Limb (tissue), 2 donors: ENCODE measurements around the gene TTBK1.
"Not testable (repeated sequence)": the region's sequence is repeated elsewhere in the genome, so short reads cannot be mapped to it uniquely, and the experiment has no call there.

ENCODE experiments used
- DNase-seq, 2 donors: peaks; one replicate each; pipeline ENCODE4 v3.0.0-alpha.2; 2016; ENCODE audit errors: extremely low spot score in 2 of 2

The TTBK1 gene

GRCh38 chr6:43302126-43302525 is 58.8 kb downstream of the TTBK1 start:
- no peak for DNase-seq

GRCh38 chr6:43303006-43303405 is 59.7 kb downstream of the TTBK1 start:
- not testable (repeated sequence) for DNase-seq

DNA sequence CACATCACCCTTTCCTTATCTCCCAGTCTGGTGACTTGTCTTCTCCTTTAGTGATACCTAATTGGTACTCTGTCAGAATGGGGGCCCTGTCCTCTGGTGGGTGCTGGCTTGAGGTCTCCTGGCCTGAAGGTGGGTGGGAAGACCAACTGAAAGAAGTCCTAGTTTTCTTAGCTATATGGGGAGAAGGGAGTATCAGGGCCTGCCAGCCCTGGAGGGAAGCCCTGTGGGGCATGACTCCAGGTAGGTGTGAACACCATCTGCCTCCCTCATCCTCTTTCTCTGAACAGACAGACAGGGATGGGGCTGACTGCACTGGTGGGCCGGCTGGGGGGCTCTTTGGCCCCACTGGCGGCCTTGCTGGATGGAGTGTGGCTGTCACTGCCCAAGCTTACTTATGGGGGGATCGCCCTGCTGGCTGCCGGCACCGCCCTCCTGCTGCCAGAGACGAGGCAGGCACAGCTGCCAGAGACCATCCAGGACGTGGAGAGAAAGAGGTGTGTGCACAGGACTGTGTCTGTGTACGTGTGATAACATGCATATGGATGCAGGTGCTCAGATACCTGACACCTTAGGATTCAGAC is 60.6 kb downstream of the TTBK1 start:
- no peak for DNase-seq

DNA sequence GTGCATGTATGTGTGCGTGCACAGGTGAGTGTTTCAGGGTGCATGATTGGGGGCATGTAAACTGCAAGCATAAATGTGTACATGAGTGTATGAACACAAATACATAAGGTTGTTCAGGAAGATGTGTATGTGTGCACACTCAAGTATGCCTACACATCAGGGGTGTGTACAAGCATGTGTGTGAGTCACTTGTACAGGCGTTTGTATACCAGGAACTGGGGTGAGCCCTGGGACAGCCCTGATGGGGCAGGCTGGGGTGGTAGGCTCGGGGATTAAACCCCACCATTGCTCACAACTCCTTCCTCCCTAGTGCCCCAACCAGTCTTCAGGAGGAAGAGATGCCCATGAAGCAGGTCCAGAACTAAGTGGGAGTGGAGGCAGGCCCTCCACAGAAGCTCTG is 61.1 kb downstream of the TTBK1 start:
- no peak for DNase-seq

GRCh38 chr6:43304882-43305281 is 61.6 kb downstream of the TTBK1 start:
- no peak for DNase-seq

GRCh38 chr6:43306086-43306485 is 62.8 kb downstream of the TTBK1 start:
- DNase-seq, result no peak

GRCh38 chr6:43307451-43308100 is 64.3 kb downstream of the TTBK1 start:
- no peak for DNase-seq

- peak in 1 of 2 donors; percentile 15 for DNase-seq
Observed at GRCh38 chr6:43308101-43308989, 65.1 kb downstream of the TTBK1 start, which contains the start of gene CRIP3. Gene CRIP3, minus strand, starts transcription at chr6:43308826. Its CDS starts 34 bp downstream, at chr6:43308792.

- no peak for DNase-seq
Observed at GRCh38 chr6:43308990-43309477, 65.8 kb downstream of the TTBK1 start.

DNA sequence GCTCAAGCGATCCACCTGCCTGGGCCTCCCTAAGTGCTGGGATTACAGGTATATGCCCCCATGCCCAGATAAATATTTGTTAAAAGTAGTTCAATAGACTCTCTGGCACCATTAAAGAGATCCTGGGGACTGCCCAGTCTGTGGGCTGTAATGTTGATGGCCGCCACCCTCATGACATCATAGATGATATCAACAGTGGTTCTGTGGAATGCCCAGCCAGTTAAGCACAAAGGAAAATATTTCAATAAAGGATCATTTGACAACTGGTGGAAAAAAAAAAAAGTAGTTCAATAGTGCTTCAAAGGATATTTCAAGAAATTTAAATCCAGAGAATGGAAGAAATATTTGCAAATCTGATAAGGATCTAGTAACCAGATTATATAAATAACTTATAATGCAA is 66.9 kb downstream of the TTBK1 start:
- DNase-seq, result no peak

DNA sequence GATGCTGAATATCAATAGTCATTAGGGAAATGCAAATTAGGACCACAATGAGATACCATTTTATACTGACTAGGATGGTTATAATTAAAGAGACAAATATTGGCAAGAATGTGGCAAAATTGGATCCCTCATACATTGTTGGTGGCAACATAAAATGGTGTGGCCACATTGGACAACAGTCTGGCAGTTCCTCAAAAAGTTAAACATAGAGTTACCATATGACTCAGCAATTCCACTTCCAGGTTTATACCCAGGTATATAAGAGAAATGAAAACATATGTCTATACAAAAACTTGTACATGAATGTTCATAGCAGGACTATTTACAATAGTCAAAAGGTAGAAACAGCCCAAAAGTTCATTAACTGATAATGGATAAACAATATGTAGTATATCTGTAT is 67.3 kb downstream of the TTBK1 start:
- DNase-seq, result no peak

GRCh38 chr6:43311666-43312065 is 68.4 kb downstream of the TTBK1 start:
- no peak for DNase-seq

- no peak for DNase-seq
Observed at GRCh38 chr6:43313813-43314212, 70.5 kb downstream of the TTBK1 start.

GRCh38 chr6:43318011-43318410 is 74.7 kb downstream of the TTBK1 start:
- no peak for DNase-seq

- no peak for DNase-seq
Observed at GRCh38 chr6:43325876-43326275, 82.6 kb downstream of the TTBK1 start.

DNA sequence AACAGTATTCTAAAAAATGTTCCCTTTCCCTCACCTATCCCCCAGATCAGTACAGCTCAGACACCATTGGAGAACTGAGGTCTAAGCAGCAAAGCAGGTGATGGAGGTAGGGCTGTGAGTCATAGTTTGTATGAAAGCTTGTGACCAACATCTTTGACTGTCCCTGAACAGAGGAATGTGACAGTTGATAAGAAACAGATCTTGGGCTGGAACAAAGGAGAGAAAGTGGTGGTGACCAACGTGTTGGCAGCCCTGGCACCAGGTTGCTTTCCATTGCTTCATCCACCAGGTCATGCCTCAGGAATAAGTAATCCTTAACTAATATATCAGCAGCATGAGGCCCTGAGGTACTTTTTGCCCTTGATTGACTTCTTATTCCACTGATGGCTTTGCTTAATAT is 85.2 kb downstream of the TTBK1 start:
- DNase-seq, result no peak

- DNase-seq, result no peak
Observed at GRCh38 chr6:43331470-43331869, 88.2 kb downstream of the TTBK1 start.

DNA sequence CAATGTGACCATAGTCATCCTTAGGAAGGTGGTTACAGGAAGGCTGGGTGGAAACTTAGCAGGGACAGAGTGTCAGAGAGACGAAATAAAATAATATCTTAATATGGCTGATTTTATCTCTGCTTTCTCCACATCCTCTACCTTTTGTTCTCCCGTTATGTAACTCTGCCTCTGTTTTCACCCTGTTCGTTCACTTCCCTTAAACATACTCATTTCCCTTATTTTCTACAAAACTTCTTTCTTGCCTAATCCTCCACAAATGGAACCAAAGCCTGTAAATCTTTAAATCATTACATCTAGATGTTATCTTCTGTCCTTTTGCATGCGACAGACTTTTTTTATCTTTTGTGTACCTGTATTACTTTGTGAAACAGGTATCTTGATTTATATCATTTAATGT is 88.6 kb downstream of the TTBK1 start:
- DNase-seq, result no peak

- DNase-seq, result peak in 1 of 2 donors; percentile 71
Observed at GRCh38 chr6:43334466-43335095, 91.3 kb downstream of the TTBK1 start.

DNA sequence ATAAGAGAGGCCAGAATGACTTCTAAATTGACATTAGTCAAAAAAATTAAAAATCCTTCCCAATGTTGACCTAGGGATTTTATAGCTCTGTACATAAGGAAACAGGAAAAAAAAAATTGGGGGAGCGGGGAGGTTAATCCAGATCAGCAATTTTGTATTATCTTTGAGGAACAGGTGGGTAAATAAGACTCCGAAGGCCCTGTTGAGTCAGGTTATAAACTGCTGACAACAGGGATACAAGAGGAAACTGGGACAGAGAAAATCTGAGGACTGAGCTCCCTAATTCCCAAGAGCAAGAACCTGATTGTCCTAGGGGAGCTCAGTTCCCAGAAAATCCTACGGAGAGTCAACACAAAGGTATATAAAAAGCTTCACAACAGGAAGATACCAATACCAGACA is 92.2 kb downstream of the TTBK1 start:
- DNase-seq, result no peak

DNA sequence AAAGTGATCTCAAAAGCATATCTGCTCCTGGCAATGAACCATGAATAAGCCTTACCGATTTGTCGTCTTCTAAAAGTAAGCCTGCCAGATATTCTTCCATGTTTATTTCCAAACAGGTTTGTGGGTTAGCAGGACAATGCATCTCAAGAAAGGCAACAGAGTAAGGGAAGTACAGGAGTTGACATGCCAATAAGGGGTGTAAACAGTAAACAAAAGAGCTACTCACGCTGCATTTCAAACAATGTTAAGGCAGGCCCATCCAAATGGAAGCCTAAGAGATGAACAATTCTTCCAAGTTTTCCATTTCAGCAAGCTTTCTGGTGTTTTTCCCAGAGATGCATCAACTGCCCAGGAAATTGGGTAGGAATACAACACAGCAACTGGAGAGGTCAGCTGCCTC is 93.1 kb downstream of the TTBK1 start:
- no peak for DNase-seq
